Upper lobe of left lung (tissue), 4 donors: ENCODE results near the gene ZNF574.

Experiments used
- EP300 ChIP-seq, 4 donors: sonication (generic); formaldehyde crosslinking; IDR thresholded peaks; one replicate each; pipeline ENCODE4 v1.5.1; 2017; ENCODE audit warnings: antibody characterized with exemption in 4 of 4, control low read depth in 2 of 4
- POLR2A ChIP-seq, 4 donors: fragments of 450-650 bp; IDR thresholded peaks; one replicate each; pipeline ENCODE4 v1.5.1; 2016 to 2017; ENCODE audit warnings: antibody characterized with exemption in 4 of 4, mild to moderate bottlenecking in 2 of 4
- POLR2AphosphoS5 ChIP-seq, 2 donors: sonication (generic); formaldehyde crosslinking; IDR thresholded peaks; one replicate each; pipeline ENCODE4 v1.5.1; 2017; ENCODE audit warnings: antibody characterized with exemption in 2 of 2
- TF ChIP-seq, protein P1 (sequence below), 6 experiments: fragments of 450-650 bp in 4 of 6; fragments of 200-600 bp in 2 of 6; sonication (generic) in 2 of 6; IDR thresholded peaks; one replicate each; pipeline ENCODE4 v1.5.1; 2016 to 2019; ENCODE audit warnings: antibody characterized with exemption in 6 of 6

GRCh38 chr19:42075364-42075615 is 676 bp upstream of the ZNF574 start:
- TF ChIP-seq, protein P1, sequence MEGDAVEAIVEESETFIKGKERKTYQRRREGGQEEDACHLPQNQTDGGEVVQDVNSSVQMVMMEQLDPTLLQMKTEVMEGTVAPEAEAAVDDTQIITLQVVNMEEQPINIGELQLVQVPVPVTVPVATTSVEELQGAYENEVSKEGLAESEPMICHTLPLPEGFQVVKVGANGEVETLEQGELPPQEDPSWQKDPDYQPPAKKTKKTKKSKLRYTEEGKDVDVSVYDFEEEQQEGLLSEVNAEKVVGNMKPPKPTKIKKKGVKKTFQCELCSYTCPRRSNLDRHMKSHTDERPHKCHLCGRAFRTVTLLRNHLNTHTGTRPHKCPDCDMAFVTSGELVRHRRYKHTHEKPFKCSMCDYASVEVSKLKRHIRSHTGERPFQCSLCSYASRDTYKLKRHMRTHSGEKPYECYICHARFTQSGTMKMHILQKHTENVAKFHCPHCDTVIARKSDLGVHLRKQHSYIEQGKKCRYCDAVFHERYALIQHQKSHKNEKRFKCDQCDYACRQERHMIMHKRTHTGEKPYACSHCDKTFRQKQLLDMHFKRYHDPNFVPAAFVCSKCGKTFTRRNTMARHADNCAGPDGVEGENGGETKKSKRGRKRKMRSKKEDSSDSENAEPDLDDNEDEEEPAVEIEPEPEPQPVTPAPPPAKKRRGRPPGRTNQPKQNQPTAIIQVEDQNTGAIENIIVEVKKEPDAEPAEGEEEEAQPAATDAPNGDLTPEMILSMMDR (IDR thresholded peaks at IDR 0.05) = peak in 1 of 6 experiments; percentile 13
- TF ChIP-seq POLR2A (IDR thresholded peaks at IDR 0.05) (no peak), POLR2AphosphoS5 (IDR thresholded peaks at IDR 0.05) (no peak), EP300 (IDR thresholded peaks at IDR 0.05) (no peak)
